IMR-90 (cell line): ENCODE measurements around the gene ZNF385D. TPM values are rescaled to one million over a fixed set of nuclear protein-coding genes. Genes with fewer than 3 reads are reported as not detected.

ENCODE experiments used
- ATAC-seq: fragments of 200-7000 bp; cut with Tn5 transposase; 2 replicates; pipeline ENCODE4 v1.9.1; 2020; ENCODE audit warnings: low read depth, mild to moderate bottlenecking, moderate library complexity
- BruUV-seq: library from RNA; stranded (reverse); fragments of 400-500 nt; replicated peaks from 2 replicates; lab custom pipeline; 2021; lab: Mats Ljungman, UMichigan
- CTCF ChIA-PET: fragments of 300-600 bp; formaldehyde crosslinking; extraction: SDS; loops from one replicate; lab custom pipeline; 2021; ENCODE audit warnings: antibody characterized with exemption; lab: Yijun Ruan, JAX
- POLR2A ChIA-PET: fragments of 300-600 bp; sonication (Branson Sonifier 250); formaldehyde crosslinking; loops from one replicate; lab custom pipeline; 2022; ENCODE audit warnings: antibody characterized with exemption; ENCODE audit not compliant: unreplicated experiment; lab: Charles Lee
- DNase-seq: peaks from one replicate; pipeline ENCODE4 v3.0.0; 2013
- H2AFZ ChIP-seq: replicated peaks from 2 replicates; pipeline ENCODE3; 2013; ENCODE audit warnings: low read length, mild to moderate bottlenecking; ENCODE audit not compliant: poor library complexity
- H2AK5ac ChIP-seq: 2 replicates; pipeline ENCODE4 v1.6.1; 2013; ENCODE audit warnings: low read depth, low read length, inconsistent platforms
- H2AK9ac ChIP-seq: replicated peaks from 2 replicates; pipeline ENCODE3; 2013; ENCODE audit warnings: mild to moderate bottlenecking, low read depth, low read length, moderate library complexity; ENCODE audit not compliant: poor library complexity
- H2BK120ac ChIP-seq: 2 replicates; pipeline ENCODE4 v1.6.1; 2013; ENCODE audit warnings: low read depth, low read length, inconsistent platforms
- H2BK15ac ChIP-seq: 3 replicates; pipeline ENCODE4 v1.6.1; 2013; ENCODE audit warnings: low read depth, low read length, inconsistent platforms
- H2BK20ac ChIP-seq: 2 replicates; pipeline ENCODE4 v1.6.1; 2013; ENCODE audit warnings: low read depth, mild to moderate bottlenecking, inconsistent platforms, low read length, moderate library complexity
- H2BK5ac ChIP-seq: 2 replicates; pipeline ENCODE4 v1.6.1; 2013; ENCODE audit warnings: mild to moderate bottlenecking, low read depth, low read length, inconsistent platforms; ENCODE audit not compliant: poor library complexity, severe bottlenecking
- H3K14ac ChIP-seq: replicated peaks from 2 replicates; pipeline ENCODE4 v1.6.1; 2013; ENCODE audit warnings: low read depth, low read length, inconsistent platforms
- H3K18ac ChIP-seq: 2 replicates; pipeline ENCODE4 v1.6.1; 2013; ENCODE audit warnings: low read depth, low read length, control low read depth
- H3K23ac ChIP-seq: 2 replicates; pipeline ENCODE4 v1.6.1; 2013; ENCODE audit warnings: low read depth, low read length, inconsistent platforms
- H3K27ac ChIP-seq: 2 replicates; pipeline ENCODE4 v1.5.1; 2013; ENCODE audit warnings: mild to moderate bottlenecking, control low read depth, low read length; ENCODE audit not compliant: insufficient read depth
- H3K27me3 ChIP-seq: 2 replicates; pipeline ENCODE4 v1.6.1; 2013; ENCODE audit warnings: low read length; ENCODE audit not compliant: control insufficient read depth, insufficient read depth
- H3K36me3 ChIP-seq: 2 replicates; pipeline ENCODE4 v1.6.1; 2013; ENCODE audit warnings: low read length, mixed read lengths; ENCODE audit not compliant: control insufficient read depth, insufficient read depth
- H3K4ac ChIP-seq: 2 replicates; pipeline ENCODE4 v1.6.1; 2013; ENCODE audit warnings: low read depth, low read length, inconsistent platforms
- H3K4me1 ChIP-seq: 2 replicates; pipeline ENCODE4 v1.6.1; 2013; ENCODE audit warnings: low read length, mixed read lengths; ENCODE audit not compliant: control insufficient read depth, insufficient read depth
- H3K4me2 ChIP-seq: 2 replicates; pipeline ENCODE4 v1.6.1; 2013; ENCODE audit warnings: low read depth, mild to moderate bottlenecking, control low read depth, low read length, moderate library complexity
- H3K4me3 ChIP-seq: 2 replicates; pipeline ENCODE4 v1.5.1; 2013; ENCODE audit warnings: low read depth, mild to moderate bottlenecking, control low read depth, low read length, moderate library complexity; ENCODE audit not compliant: insufficient read depth
- H3K56ac ChIP-seq: 2 replicates; pipeline ENCODE4 v1.6.1; 2013; ENCODE audit warnings: low read length, inconsistent platforms; ENCODE audit not compliant: insufficient read depth; ENCODE audit errors: extremely low read depth
- H3K79me1 ChIP-seq, 2 experiments: 2 replicates each; pipeline ENCODE4 v1.6.1; 2013; ENCODE audit warnings: low read length in 2 of 2, inconsistent platforms in 1 of 2, low read depth in 1 of 2
- H3K9ac ChIP-seq: 2 replicates; pipeline ENCODE4 v1.6.1; 2013; ENCODE audit warnings: low read depth, low read length, control low read depth
- H3K9me1 ChIP-seq: 2 replicates; pipeline ENCODE4 v1.6.1; 2013; ENCODE audit warnings: low read length, inconsistent platforms; ENCODE audit not compliant: insufficient read depth
- H3K9me3 ChIP-seq: 2 replicates; pipeline ENCODE4 v1.6.1; 2013; ENCODE audit warnings: low read length; ENCODE audit not compliant: control insufficient read depth, insufficient read depth
- H4K20me1 ChIP-seq: 2 replicates; pipeline ENCODE4 v1.6.1; 2013; ENCODE audit warnings: low read length, inconsistent platforms; ENCODE audit not compliant: insufficient read depth
- H4K5ac ChIP-seq: 2 replicates; pipeline ENCODE4 v1.6.1; 2013; ENCODE audit warnings: mild to moderate bottlenecking, low read depth, low read length, control low read depth
- H4K8ac ChIP-seq, 2 experiments: 2 replicates each; pipeline ENCODE4 v1.6.1; 2013; ENCODE audit warnings: low read depth in 2 of 2, low read length in 2 of 2, control low read depth in 1 of 2, inconsistent platforms in 1 of 2
- H4K91ac ChIP-seq: 2 replicates; pipeline ENCODE4 v1.6.1; 2013; ENCODE audit warnings: low read depth, low read length, inconsistent platforms; ENCODE audit not compliant: insufficient read depth
- CTCF ChIP-seq: conservative IDR thresholded peaks from 2 replicates; pipeline ENCODE4 v1.5.1; 2012; ENCODE audit warnings: mild to moderate bottlenecking, low read depth, low read length, improper control_type of control experiment
- NFE2L2 ChIP-seq: fragments of 150-350 bp; IDR thresholded peaks from 2 replicates; pipeline ENCODE4 v1.6.1; 2016; ENCODE audit warnings: low read depth, mild to moderate bottlenecking, low read length
- WGBS, 2 experiments: methylation state at CpG; one replicate each; pipeline versions ENCODE4 v1.1.5 to v1.1.7; 2013; ENCODE audit warnings: missing lambda C conversion rate in 2 of 2; ENCODE audit not compliant: insufficient read length in 1 of 2; ENCODE audit errors: extremely low coverage in 2 of 2; 5-methylcytosine and 5-hydroxymethylcytosine counted together
- dilution Hi-C: fragments of 300-500 bp; cut with HindIII; formaldehyde crosslinking; loops from one replicate; pipeline ENCODE4 v1.14.3; 2018; ENCODE audit warnings: low sequenced_read_pairs; ENCODE audit not compliant: unreplicated experiment
- in situ Hi-C: fragments of 300-500 bp; cut with MboI; formaldehyde crosslinking; loops from 3 replicates; pipeline ENCODE4 v1.14.3; 2019; ENCODE audit warnings: low sequenced_read_pairs, inconsistent platforms, mixed read lengths
- intact Hi-C: fragments of 100-400 bp; cut with micrococcal nuclease; formaldehyde crosslinking; loops from 2 replicates; pipeline ENCODE4 v1.10.0; 2022
- polyA plus RNA-seq, 3 experiments: library from polyadenylated mRNA; depleted of rRNA; stranded (reverse); fragments of >200 nt; gene quantifications; 2 replicates each; pipeline ENCODE4 v1.2.3, GENCODE V29; 2012; ENCODE audit warnings: low replicate concordance in 1 of 3
- total RNA-seq: library from RNA; depleted of rRNA; stranded (reverse); fragments of >200 nt; gene quantifications from 2 replicates; pipeline ENCODE4 v1.2.3, GENCODE V29; 2012
- TF ChIP-seq, protein P1 (sequence below): fragments of 150-350 bp; IDR thresholded peaks from 2 replicates; pipeline ENCODE4 v1.6.1; 2016; ENCODE audit warnings: low read depth, mild to moderate bottlenecking, low read length, moderate library complexity, borderline replicate concordance

ZNF385D gene
- total and polyA plus RNA-seq, 2 of the 4 experiments (the other 2 are of a cell fraction) = 0.18 to 2.4 TPM

DNA sequence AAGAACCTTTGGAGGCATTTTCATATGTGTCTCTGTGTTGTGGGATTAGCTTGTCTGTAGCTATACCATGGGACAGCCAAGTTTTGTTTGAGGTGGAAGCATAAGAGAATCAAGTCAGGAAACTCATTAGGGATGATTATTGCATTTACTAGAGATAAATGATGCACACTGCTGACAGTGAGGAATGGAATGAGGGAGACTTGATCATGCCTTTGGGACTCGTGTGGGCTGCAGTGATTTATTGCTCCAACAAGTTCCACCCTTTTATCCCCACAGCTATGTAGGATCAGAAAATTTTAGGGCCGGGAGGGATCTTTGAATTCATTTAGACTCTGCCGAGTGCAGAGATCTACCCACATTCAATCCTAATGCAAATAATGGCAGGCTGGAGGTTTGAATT, 16.3 kb downstream of the ZNF385D start:
- Histone ChIP-seq H2AK9ac (no peak overlapping the region), H3K18ac (no peak overlapping the region), H3K9me3 (no peaks in the 10 kb centered on the region), H3K36me3 (no peaks in the 10 kb centered on the region), H3K4me1 (no peaks in the 10 kb centered on the region), H3K4ac (no peak overlapping the region), H3K79me1 (no peaks in the 10 kb centered on the region), H3K23ac (no peak overlapping the region), H3K4me2 (no peak overlapping the region), H2BK20ac (no peak overlapping the region), H4K20me1 (no peaks in the 10 kb centered on the region), H3K4me3 (no peak overlapping the region), H3K9me1 (no peaks in the 10 kb centered on the region), H4K91ac (no peak overlapping the region), H3K14ac (no peak overlapping the region), H2AFZ (no peak overlapping the region), H3K27ac (no peak overlapping the region), H2BK5ac (no peak overlapping the region), H3K27me3 (no peaks in the 10 kb centered on the region), H4K5ac (no peak overlapping the region), H2BK15ac (no peak overlapping the region), H2AK5ac (no peak overlapping the region), H3K56ac (no peak overlapping the region), H4K8ac (no peak overlapping the region), H3K9ac (no peak overlapping the region), H2BK120ac (no peak overlapping the region)
- DNase-seq (no peak), ATAC-seq (no peak)
- TF ChIP-seq, protein P1, sequence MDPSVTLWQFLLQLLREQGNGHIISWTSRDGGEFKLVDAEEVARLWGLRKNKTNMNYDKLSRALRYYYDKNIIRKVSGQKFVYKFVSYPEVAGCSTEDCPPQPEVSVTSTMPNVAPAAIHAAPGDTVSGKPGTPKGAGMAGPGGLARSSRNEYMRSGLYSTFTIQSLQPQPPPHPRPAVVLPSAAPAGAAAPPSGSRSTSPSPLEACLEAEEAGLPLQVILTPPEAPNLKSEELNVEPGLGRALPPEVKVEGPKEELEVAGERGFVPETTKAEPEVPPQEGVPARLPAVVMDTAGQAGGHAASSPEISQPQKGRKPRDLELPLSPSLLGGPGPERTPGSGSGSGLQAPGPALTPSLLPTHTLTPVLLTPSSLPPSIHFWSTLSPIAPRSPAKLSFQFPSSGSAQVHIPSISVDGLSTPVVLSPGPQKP = no peak
- no peak for TF ChIP-seq NFE2L2
- TF ChIP-seq CTCF = no peak
- in situ Hi-C loops = no loop called here
- no CpG with 5 or more reads among the region's 3 CpGs for WGBS, 2 experiments
- BruUV-seq = no TSS peak
- dilution Hi-C loops = no loop called here
- intact Hi-C loops = no loop called here
- POLR2A ChIA-PET = no interaction called here
- CTCF ChIA-PET = no interaction called here
